Thyroid gland (tissue), 4 donors: ENCODE data around the gene ADGRG6. TPM values are rescaled to one million over a fixed set of nuclear protein-coding genes. Genes with fewer than 3 reads are reported as not detected.

Experiments
- DNase-seq, 2 donors: peaks; one replicate each; pipeline ENCODE4 v3.0.0-alpha.2; 2019
- H3K27ac ChIP-seq, 3 donors: fragments of 200-600 bp; sonication (generic); 1 replicate in 2 of 3; 2 replicates in 1 of 3; pipeline ENCODE4 v1.5.1; 2016 to 2019; ENCODE audit warnings: mild to moderate bottlenecking in 1 of 3, moderate library complexity in 1 of 3
- H3K27me3 ChIP-seq: fragments of 200-600 bp; sonication (generic); one replicate; pipeline ENCODE4 v1.5.1; 2019
- H3K36me3 ChIP-seq, 2 donors: fragments of 200-600 bp; sonication (generic); one replicate each; pipeline ENCODE4 v1.5.1; 2016 to 2019
- H3K4me1 ChIP-seq, 2 donors: fragments of 200-600 bp; sonication (generic); one replicate each; pipeline ENCODE4 v1.5.1; 2017 to 2019
- H3K4me3 ChIP-seq, 3 donors: fragments of 200-600 bp; sonication (generic); replicated peaks in 1 of 3; 1 replicate in 2 of 3; 2 replicates in 1 of 3; pipeline ENCODE4 v1.5.1; 2016; ENCODE audit warnings: mild to moderate bottlenecking in 1 of 3
- H3K9me3 ChIP-seq: fragments of 200-600 bp; sonication (generic); one replicate; pipeline ENCODE4 v1.5.1; 2017
- CTCF ChIP-seq, 6 experiments: fragments of 200-600 bp in 3 of 6; fragments of 450-650 bp in 3 of 6; sonication (generic) in 3 of 6; IDR thresholded peaks; one replicate each; pipeline ENCODE4 v1.5.1; 2016 to 2019; ENCODE audit warnings: antibody characterized with exemption in 6 of 6, mild to moderate bottlenecking in 2 of 6, inconsistent platforms in 1 of 6, moderate library complexity in 1 of 6
- POLR2A ChIP-seq, 2 donors: fragments of 450-650 bp; IDR thresholded peaks; one replicate each; pipeline ENCODE4 v1.6.1; 2017; ENCODE audit warnings: antibody characterized with exemption in 2 of 2, mild to moderate bottlenecking in 2 of 2, moderate library complexity in 1 of 2
- WGBS, 2 donors: methylation state at CpG; one replicate each; pipeline ENCODE4 v1.1.5; 2017; 5-methylcytosine and 5-hydroxymethylcytosine counted together
- intact Hi-C: fragments of 100-400 bp; cut with DNase I; formaldehyde crosslinking; loops from one replicate; pipeline ENCODE4 v1.15.1; 2023
- total RNA-seq, 4 donors: library from RNA; depleted of rRNA; stranded (reverse); fragments of >200 nt; gene quantifications; one replicate each; pipeline ENCODE4 v1.2.3, GENCODE V29; 2016

ADGRG6 gene
- total RNA-seq, 4 donors from 2014 or later = 2.9 to 10.5 (median 7.1) TPM

- no peak overlapping the region for H3K4me3 ChIP-seq
- H3K27me3 ChIP-seq = no peaks in the 10 kb centered on the region
- DNase-seq = no peak
- TF ChIP-seq CTCF (IDR thresholded peaks at IDR 0.05) = no peak
- no peak for TF ChIP-seq POLR2A (IDR thresholded peaks at IDR 0.05)
- H3K27ac ChIP-seq = no peak overlapping the region
- 88 to 92% methylated on average over 5 of the region's 5 CpGs for WGBS, 2 donors
- H3K4me1 ChIP-seq = no peaks in the 10 kb centered on the region
- intact Hi-C loops = no loop called here
- H3K36me3 ChIP-seq = no peaks in the 10 kb centered on the region
- H3K9me3 ChIP-seq = no peaks in the 10 kb centered on the region
Observed at GRCh38 chr6:142381845-142382378, 80.1 kb downstream of the ADGRG6 start.

GRCh38 chr6:142384519-142385254 is 82.9 kb downstream of the ADGRG6 start:
- TF ChIP-seq POLR2A (IDR thresholded peaks at IDR 0.05) (no peak), CTCF (IDR thresholded peaks at IDR 0.05) (no peak)
- intact Hi-C loops = no loop called here
- no peaks in the 10 kb centered on the region for H3K27me3 ChIP-seq
- WGBS, 2 donors = 61 to 63% methylated on average over 4 of the region's 4 CpGs
- no peak overlapping the region for H3K4me3 ChIP-seq
- H3K27ac ChIP-seq = no peak overlapping the region
- H3K36me3 ChIP-seq = no peaks in the 10 kb centered on the region
- H3K9me3 ChIP-seq = no peaks in the 10 kb centered on the region
- no peaks in the 10 kb centered on the region for H3K4me1 ChIP-seq
- DNase-seq = no peak

GRCh38 chr6:142385352-142385751 is 83.5 kb downstream of the ADGRG6 start:
- Histone ChIP-seq H3K4me1 (no peaks in the 10 kb centered on the region), H3K27ac (no peak overlapping the region), H3K36me3 (no peaks in the 10 kb centered on the region), H3K27me3 (no peaks in the 10 kb centered on the region), H3K9me3 (no peaks in the 10 kb centered on the region), H3K4me3 (no peak overlapping the region)
- DNase-seq = no peak
- 89 to 93% methylated on average over 2 of the region's 2 CpGs for WGBS, 2 donors
- TF ChIP-seq CTCF (IDR thresholded peaks at IDR 0.05) (no peak), POLR2A (IDR thresholded peaks at IDR 0.05) (no peak)
- intact Hi-C loops = no loop called here

- H3K4me3 ChIP-seq = no peak overlapping the region
- 89 to 90% methylated on average over 4 of the region's 4 CpGs for WGBS, 2 donors
- intact Hi-C loops = no loop called here
- no peak overlapping the region for H3K27ac ChIP-seq
- H3K4me1 ChIP-seq = no peaks in the 10 kb centered on the region
- no peak for DNase-seq
- no peak for TF ChIP-seq CTCF (IDR thresholded peaks at IDR 0.05)
- TF ChIP-seq POLR2A (IDR thresholded peaks at IDR 0.05) = no peak
- no peaks in the 10 kb centered on the region for H3K9me3 ChIP-seq
- H3K36me3 ChIP-seq = no peaks in the 10 kb centered on the region
- no peaks in the 10 kb centered on the region for H3K27me3 ChIP-seq
Observed at GRCh38 chr6:142386657-142387056, 84.8 kb downstream of the ADGRG6 start.

GRCh38 chr6:142387997-142388815 is 86.4 kb downstream of the ADGRG6 start:
- H3K36me3 ChIP-seq = no peaks in the 10 kb centered on the region
- H3K4me3 ChIP-seq = no peak overlapping the region
- no peaks in the 10 kb centered on the region for H3K27me3 ChIP-seq
- H3K4me1 ChIP-seq = no peaks in the 10 kb centered on the region
- TF ChIP-seq CTCF (IDR thresholded peaks at IDR 0.05) (peak in 4 of 6 experiments; percentile 28 to 48 (median 39)), POLR2A (IDR thresholded peaks at IDR 0.05) (no peak)
- 26% methylated on average over 4 of the region's 4 CpGs for WGBS, 2 donors
- no peak for DNase-seq
- H3K9me3 ChIP-seq = no peaks in the 10 kb centered on the region
- H3K27ac ChIP-seq = no peak overlapping the region
- intact Hi-C loops = no loop called here
